ENCODE measurements around the gene ETNPPL. TPM values are rescaled to one million over a fixed set of nuclear protein-coding genes. Genes with fewer than 3 reads are reported as not detected.

Gene ETNPPL
- total RNA-seq (2016; rRNA removed; fragmentation: Illumina TruSeq; extraction: Trizol): 6.0 and 10.2 TPM in 2 replicates
- 3.0 and 4.4 TPM in 2 replicates for total RNA-seq (2016; cell fraction: cytosol; rRNA removed; fragmentation: Illumina TruSeq; extraction: Trizol; ENCODE audit: low read depth)
- 7.5 and 9.8 TPM in 2 replicates for total RNA-seq (2016; cell fraction: insoluble cytoplasmic fraction; rRNA removed; fragmentation: Illumina TruSeq; extraction: Trizol)
- 5.9 and 6.0 TPM in 2 replicates for total RNA-seq (2016; cell fraction: membrane; rRNA removed; fragmentation: Illumina TruSeq; extraction: Trizol)
- 5.5 and 6.7 TPM in 2 replicates for total RNA-seq (2016; cell fraction: nucleus; rRNA removed; fragmentation: Illumina TruSeq; extraction: Trizol)
- 0.86 and 1.4 TPM in 2 replicates for polyA plus RNA-seq (2011; rRNA removed)
- polyA plus RNA-seq (2011; cell fraction: cytosol; rRNA removed): 0.40 and 0.90 TPM in 2 replicates
- 0.51 and 1.2 TPM in 2 replicates for polyA plus RNA-seq (2011; cell fraction: nucleus; rRNA removed)
- 0.34 and 0.75 TPM in 2 replicates for polyA plus RNA-seq (2012)
- 1.9 and 2.0 TPM in 2 replicates for polyA plus RNA-seq (2016; cell fraction: cytosol; fragmentation: Illumina TruSeq; extraction: Trizol; ENCODE audit: low read depth)
- polyA plus RNA-seq (2016; cell fraction: insoluble cytoplasmic fraction; fragmentation: Illumina TruSeq; extraction: Trizol; ENCODE audit: low read depth): 8.9 and 10.3 TPM in 2 replicates
- 3.3 and 4.1 TPM in 2 replicates for polyA plus RNA-seq (2016; cell fraction: membrane; fragmentation: Illumina TruSeq; extraction: Trizol; ENCODE audit: low read depth)
- polyA plus RNA-seq (2016; cell fraction: nucleus; fragmentation: Illumina TruSeq; extraction: Trizol; ENCODE audit: insufficient read depth, low read depth): 5.1 and 6.3 TPM in 2 replicates
- 1.4 and 2.0 TPM in 2 replicates for polyA minus RNA-seq (2011; rRNA and poly(A)+ RNA removed; ENCODE audit: low replicate concordance)
- polyA minus RNA-seq (2011; cell fraction: cytosol; rRNA and poly(A)+ RNA removed): 1.5 TPM in 1 of 2 replicates, not detected in the other
- polyA minus RNA-seq (2011; cell fraction: nucleus; rRNA and poly(A)+ RNA removed): 2.2 and 3.7 TPM in 2 replicates
- Bru-seq, nascent RNA: percentile 42 among the genes with signal in this experiment
- percentile 42 among the genes with signal in this experiment for BruChase-seq, experiment 1, labeled RNA remaining after a 6-hour chase
- percentile 40 among the genes with signal in this experiment for BruChase-seq, experiment 2, labeled RNA remaining after a 2-hour chase
- long read RNA-seq, experiment 1, transcript ETNPPL-201 (13 exons, 2,099 nt): major isoform, 7 of 13 reads
- long read RNA-seq, experiment 1, partial matches to known transcripts: 3 of 13 reads
- long read RNA-seq, experiment 1, other reads (novel, unspliced or antisense): 2 of 13 reads
- long read RNA-seq, experiment 2, partial matches to known transcripts: 0 of 3 reads
- long read RNA-seq, experiment 2, other reads (novel, unspliced or antisense): 1 of 3 reads

- in situ Hi-C loops (cut with HindIII; ENCODE audit: extremely low pct_ligation_motif_present, low pct_unique_long_range_greater_than_20kb) (no loop called here), intact Hi-C loops (cut with micrococcal nuclease; ENCODE audit: unreplicated experiment) (loop anchor here (2.0 to 5.0 kb wide), 2 partner anchors 32 to 80 kb away; no protein-coding TSS in a partner anchor)
- ChIA-PET CTCF (ENCODE audit: low intra/inter-chr PET ratio, low total read pairs) (no interaction called here), POLR2A (interaction anchor here (1.8 to 2.2 kb wide), 2 partner anchors 112 to 142 kb away, joined by 8 to 9 read pairs; partner anchors contain the start of genes OSTC and RPL34)
- peaks cover 37% of the 10 kb centered on the region for H3K4me1 ChIP-seq (ENCODE audit: insufficient read depth, low read length)
- TSS peak; percentile 67 for BruUV-seq (replicated peaks)
- peak within 1 kb of the TSS; percentile 95 for H3K4me2 ChIP-seq (ENCODE audit: low read depth, low read length)
- ATAC-seq: peak; percentile 88
- 1% methylated on average over 19 of the region's 61 CpGs for WGBS (ENCODE audit: low lambda C conversion rate)
- no peaks in the 10 kb centered on the region for H4K20me1 ChIP-seq (ENCODE audit: insufficient read depth, low read length)
- H3K27me3 ChIP-seq (ENCODE audit: control insufficient read depth in 1 of 2, insufficient read depth in 2 of 2, low read length in 2 of 2): no peaks in the 10 kb centered on the region; a peak in 2 of 5 replicates
- FAIRE-seq: no peak
- peak within 1 kb of the TSS; percentile 54 for H3K9ac ChIP-seq (ENCODE audit: insufficient read depth, low read depth, low read length)
- H3K4me3 ChIP-seq (replicated peaks in 1 of 3; ENCODE audit: insufficient read depth in 1 of 3, low read depth in 2 of 3, low read length in 3 of 3): peak within 1 kb of the TSS; percentile 69 to 92 (median 82)
- no peaks in the 10 kb centered on the region for H3K79me2 ChIP-seq (ENCODE audit: insufficient read depth, low read length)
- peak within 1 kb of the TSS; percentile 81 for H2AFZ ChIP-seq (ENCODE audit: low read length)
- H3K36me3 ChIP-seq (replicated peaks in 1 of 2; ENCODE audit: control insufficient read depth in 1 of 2, insufficient read depth in 2 of 2, low read length in 2 of 2): no peaks in the 10 kb centered on the region
- H3K27ac ChIP-seq (ENCODE audit: extremely low read length, insufficient read depth, low read length): peak within 1 kb of the TSS; percentile 72
- H3K9me3 ChIP-seq (ENCODE audit: low read length): no peaks in the 10 kb centered on the region
- DNase-seq (ENCODE audit: low spot score): peak; percentile 21
- peak; percentile 82; the same call in 1 of the 2 replicates for TF ChIP-seq ZNF253 (CRISPR knock-in tag; IDR thresholded peaks at IDR 0.05; ENCODE audit: borderline replicate concordance)
- TF ChIP-seq ZBTB14 (CRISPR knock-in tag; IDR thresholded peaks at IDR 0.05): peak; percentile 94
- TF ChIP-seq ZNF614 (CRISPR knock-in tag; IDR thresholded peaks at IDR 0.05; ENCODE audit: borderline replicate concordance): no peak
- TF ChIP-seq SRSF1 (optimal IDR thresholded peaks at IDR 0.05; ENCODE audit: low read depth, low read length): peak; percentile 33
- peak; percentile 78 for TF ChIP-seq ZNF781 (CRISPR knock-in tag; IDR thresholded peaks at IDR 0.05; ENCODE audit: borderline replicate concordance, not compliant biosample characterization)
- no peak for TF ChIP-seq TEAD3 (CRISPR knock-in tag; optimal IDR thresholded peaks at IDR 0.05; ENCODE audit: borderline replicate concordance)
- no peak for TF ChIP-seq ATF1 (CRISPR knock-in tag; IDR thresholded peaks at IDR 0.05)
- TF ChIP-seq ZNF747 (CRISPR knock-in tag; IDR thresholded peaks at IDR 0.05; ENCODE audit: borderline replicate concordance): 0 out of 2 replicates have a peak, but pooled peaks have one; percentile 41
- peak; percentile 79 for TF ChIP-seq ZNF883 (CRISPR knock-in tag; IDR thresholded peaks at IDR 0.05; ENCODE audit: not compliant biosample characterization)
- TF ChIP-seq ZHX1 (CRISPR knock-in tag; IDR thresholded peaks at IDR 0.05; ENCODE audit: low read depth): peak; percentile 76
- peak; percentile 42; the same call in 1 of the 2 replicates for TF ChIP-seq ZNF768 (CRISPR knock-in tag; IDR thresholded peaks at IDR 0.05)
- no peak for TF ChIP-seq FOXA3 (CRISPR knock-in tag; IDR thresholded peaks at IDR 0.05)
- TF ChIP-seq KLF12 (CRISPR knock-in tag; IDR thresholded peaks at IDR 0.05; ENCODE audit: borderline replicate concordance): 0 out of 2 replicates have a peak, but pooled peaks have one; percentile 53
- TF ChIP-seq ZNF879 (CRISPR knock-in tag; IDR thresholded peaks at IDR 0.05): 0 out of 2 replicates have a peak, but pooled peaks have one; percentile 39
These were observed at the start of gene ETNPPL for GRCh38 chr4:108762559-108763225. ETNPPL (minus strand) TSS chr4:108763053; CDS start chr4:108762898, 155 bp downstream.

Measured in HepG2 (cell line).